HG02870 (cell line): Measurements from ENCODE around the gene NCBP3.
"Not testable (repeated sequence)": the region's sequence is repeated elsewhere in the genome, so short reads cannot be mapped to it uniquely, and the experiment has no call there.

ENCODE experiments used
- ATAC-seq: cut with Tn5 transposase; IDR thresholded peaks from one replicate; pipeline ENCODE4 v1.9.1; 2021; ENCODE audit warnings: mild to moderate bottlenecking, moderate library complexity; ENCODE audit not compliant: unreplicated experiment

Gene NCBP3

DNA sequence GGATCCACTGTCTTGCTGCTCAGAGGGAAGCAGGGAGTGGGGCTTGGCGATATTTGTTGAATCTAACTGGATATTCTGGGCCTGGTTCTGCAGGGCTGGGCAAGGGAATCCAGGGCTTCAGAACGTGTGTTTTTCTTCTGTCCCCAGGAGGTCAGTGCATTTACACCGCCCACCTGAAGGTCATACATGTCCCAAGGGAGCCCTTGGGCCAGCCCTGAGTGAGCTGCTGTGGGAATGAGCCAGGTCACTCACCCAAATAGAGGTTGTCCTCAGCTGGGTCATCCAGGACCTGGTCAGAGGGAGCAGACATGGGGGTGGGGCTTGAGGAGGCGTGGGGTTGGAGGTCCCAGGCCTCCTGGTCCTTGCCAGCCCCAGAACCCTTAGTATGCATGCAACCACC, 36.2 kb upstream of the NCBP3 start:
- ATAC-seq = no peak

DNA sequence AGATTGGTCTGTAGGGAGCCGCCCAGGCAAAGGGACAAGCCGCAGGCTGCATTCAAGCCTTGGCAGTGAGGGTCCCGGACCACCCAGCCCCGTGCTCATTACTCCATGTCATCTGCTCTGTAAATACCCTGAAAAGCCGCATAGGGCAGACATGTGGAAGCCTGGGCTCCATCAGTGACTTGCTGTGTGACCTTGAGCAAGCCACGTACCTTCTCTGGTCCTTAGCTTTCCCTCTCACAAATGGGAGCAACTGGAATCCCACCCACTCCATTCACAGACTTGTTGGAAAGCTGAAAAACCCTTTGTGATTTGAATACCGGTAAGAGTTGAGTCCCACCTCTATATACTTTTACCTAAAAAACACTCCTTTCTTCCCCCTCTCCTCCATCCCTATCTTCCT, 34.9 kb upstream of the NCBP3 start:
- no peak for ATAC-seq

DNA sequence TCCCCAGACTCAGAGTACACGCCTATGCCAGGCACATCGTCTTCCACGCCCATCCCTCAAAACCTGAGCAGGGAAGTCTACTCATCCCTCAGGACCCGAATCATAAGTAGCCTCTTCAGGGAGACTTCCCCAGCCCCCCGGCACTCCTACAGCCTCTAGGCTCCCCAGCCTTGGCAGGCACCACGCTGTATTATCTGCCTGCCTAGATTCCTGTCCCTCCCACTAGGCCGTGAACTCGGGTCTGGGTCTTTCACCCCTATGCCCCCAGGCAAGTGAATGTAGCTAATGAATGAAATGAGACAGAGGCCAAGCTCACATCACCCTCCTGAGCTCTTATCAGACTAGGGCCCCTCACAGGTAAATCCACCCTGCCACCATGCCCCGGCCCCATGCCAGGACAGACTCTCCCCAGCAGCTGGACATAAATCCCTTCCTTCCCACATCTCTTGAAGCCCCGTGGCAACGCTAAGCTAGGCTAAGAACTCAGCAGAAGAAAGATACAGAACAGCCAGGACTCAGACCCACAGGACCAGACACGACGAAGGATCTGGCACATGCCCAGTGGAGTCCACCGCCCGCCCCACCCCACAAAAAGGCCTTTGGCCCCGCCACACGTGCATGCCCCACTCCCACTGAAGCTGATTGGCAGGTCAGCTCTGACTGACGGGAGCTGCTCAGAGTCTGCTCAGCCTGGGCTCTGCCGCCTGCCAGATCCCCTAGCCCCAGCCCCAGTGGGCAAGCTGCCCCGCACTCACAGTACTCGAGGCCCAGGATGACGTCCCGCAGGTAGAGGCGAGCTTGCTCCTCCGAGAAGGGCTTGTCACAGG, 33.8 kb upstream of the NCBP3 start:
- ATAC-seq = no peak

DNA sequence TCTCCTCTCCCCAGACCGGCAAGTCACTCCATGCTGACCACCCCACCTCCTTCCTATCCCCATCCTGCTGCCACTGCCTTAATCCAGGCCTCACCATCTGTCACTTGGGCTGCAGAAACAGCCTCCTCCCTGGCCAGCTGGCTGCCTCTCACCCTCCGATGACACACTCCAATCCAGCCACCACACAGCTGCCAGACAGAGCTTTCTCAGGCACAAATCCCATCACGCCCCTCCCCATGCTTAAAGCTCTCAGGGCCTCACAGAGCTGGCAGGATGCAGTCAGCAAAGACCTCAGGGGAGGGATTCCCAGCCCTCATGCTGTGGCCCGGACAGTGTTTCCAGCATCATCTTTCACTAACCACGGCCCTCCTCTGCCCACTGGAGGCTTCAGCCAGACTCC, 33.1 kb upstream of the NCBP3 start:
- no peak for ATAC-seq

DNA sequence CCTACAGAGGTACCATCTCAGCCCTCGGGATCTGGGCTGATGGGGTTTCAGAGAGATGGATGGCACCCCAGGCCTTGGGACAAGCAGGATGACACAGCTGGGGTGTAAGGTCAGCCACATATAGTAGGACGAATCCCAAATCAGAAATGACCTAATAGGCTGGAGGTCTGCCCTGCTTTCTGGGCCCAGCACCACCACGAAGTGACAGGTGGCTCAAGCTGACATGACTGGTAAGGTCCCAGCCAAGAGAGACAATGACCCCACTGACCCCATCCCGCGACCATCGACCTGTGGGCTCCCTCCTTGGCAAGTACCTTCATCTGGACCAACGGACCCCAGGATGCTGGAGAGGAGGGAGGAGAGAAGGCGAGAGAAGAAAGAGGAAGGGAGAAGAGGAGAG, 31.2 kb upstream of the NCBP3 start:
- no peak for ATAC-seq

DNA sequence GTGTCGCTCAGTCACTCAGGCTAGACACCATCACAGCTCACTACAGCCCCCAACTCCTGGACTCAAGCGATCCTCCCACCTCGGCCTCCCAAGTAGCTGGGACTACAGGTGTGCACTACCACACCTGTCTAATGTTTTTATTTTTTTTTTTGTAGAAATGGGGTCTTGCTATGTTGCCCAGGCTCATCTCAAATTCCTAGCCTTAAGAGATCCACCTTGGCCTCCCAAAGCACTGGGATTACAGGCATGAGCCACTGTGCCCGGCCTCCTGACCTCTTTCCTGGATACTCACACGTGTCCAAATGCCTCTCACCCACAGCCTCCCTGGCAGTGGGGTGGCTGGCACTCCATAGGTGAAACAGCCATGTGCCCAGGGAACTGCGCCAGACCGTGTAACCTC, 29.3 kb upstream of the NCBP3 start:
- no peak for ATAC-seq

DNA sequence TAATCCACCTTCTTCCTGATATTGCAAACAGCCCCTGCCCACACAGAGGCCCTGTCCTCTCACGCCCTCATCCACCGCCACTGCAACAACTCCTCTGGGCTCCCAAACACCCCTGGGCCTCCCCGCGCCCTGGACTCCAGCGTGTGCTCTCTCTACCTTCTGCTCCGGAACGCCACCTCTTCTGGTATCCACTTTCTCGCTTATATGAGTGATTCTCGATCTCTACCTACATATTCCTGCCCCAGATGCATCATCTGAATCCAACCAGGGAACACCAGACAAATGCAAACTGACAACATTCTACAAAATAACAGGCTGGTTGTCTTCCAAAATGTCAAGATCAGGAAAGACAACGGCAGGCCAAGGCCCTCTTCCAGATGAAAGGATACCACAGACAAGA, 27.8 kb upstream of the NCBP3 start:
- no peak for ATAC-seq

DNA sequence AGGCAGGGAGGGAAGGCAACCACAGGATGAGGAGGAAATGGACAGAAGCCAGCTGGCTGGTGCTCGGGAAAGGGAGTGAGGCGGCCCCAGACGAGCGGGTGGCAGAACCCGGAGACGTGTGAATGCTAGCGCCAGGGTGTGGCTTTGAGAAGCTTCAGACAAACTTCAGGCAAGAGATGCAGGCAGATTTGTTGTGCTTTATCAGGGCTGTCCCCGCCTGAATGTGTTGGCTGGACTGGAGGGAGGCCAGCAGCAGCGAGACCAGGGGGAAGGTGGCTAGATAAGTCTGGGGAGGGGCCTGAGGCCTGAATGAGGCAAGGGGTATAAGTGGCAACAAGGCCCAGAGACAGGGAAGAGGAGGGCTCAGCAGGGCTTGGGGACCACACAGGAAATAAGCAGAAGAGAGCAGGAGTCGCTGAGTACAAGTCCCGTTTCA, 24.8 kb upstream of the NCBP3 start:
- ATAC-seq = no peak

DNA sequence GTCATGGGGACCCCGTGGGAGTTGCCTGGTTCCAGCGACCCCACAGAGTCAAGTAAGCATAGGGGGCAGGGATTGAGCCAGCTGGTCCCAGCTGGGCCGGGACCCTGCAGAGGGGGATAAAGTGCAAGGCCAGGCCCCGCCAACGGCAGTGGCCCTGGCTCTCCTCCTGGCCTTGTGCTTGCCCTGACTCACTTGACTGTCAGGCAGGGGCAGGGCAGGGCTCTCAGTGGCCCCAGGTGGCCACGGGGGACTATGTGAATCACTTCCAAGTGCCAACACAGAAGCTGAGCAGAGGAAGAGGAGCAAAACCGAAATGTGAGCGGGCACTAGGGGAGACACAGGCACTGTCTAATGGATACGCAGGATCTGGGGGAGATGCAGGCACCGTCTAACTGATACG, 21.6 kb upstream of the NCBP3 start:
- no peak for ATAC-seq

DNA sequence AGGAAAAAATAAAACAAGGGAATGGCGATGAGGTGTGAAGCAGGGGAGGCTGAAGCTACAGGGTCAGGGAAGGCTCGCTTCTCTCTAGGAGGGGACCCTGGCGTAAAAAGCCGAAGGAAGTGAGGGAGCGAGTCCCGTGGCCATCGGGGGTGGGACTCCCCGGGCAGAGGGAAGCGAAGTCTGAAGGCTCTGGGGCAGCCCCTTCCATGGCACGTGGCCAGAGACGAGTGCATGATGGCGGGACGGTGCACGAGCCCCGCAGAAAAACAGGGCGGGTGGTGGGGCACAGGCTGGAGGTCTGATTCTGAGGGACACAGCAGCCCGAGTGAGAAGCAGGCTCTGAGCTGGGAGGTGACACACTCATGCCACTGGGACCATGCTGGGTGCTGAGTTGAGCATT, 21.1 kb upstream of the NCBP3 start:
- ATAC-seq = no peak

DNA sequence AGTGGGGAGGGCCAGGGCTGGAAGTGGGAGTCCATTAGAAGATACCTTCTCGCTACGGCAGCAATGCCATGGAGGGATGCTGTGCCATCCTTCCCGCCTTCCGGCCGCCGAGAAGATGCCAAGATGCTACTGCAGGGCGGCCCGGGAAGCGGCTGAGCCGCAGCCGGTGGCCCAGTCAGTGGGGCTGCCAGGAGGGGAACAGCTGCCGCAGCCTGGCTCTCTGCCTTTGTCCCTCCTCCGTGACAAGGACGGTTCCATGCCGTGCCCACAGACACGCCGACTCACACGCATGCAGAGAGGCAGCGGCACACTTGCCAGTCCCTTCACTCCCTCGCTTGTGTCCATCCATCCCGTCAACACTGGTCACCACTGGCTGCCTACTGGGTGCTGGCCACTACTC, 20.2 kb upstream of the NCBP3 start:
- ATAC-seq = no peak

DNA sequence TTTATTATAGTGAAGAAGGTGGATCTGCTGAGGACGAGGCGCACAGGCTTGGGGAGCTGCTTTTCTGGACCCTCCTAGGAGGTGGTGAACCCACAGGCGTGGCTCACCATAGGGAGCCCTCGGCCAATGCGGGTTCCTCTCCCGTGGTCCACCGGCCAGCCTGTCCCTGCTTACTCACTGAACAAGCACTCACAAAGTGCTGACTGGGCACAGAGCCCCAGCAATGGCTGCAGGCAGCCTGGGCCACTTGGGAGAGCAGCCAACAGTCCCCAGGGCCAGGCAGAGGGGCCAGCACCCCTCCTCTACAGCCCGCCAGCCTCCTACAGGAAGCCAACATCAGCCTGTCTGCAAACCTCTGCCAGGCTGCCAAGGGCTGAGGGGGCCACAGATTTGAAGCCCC, 19.1 kb upstream of the NCBP3 start:
- ATAC-seq = no peak

DNA sequence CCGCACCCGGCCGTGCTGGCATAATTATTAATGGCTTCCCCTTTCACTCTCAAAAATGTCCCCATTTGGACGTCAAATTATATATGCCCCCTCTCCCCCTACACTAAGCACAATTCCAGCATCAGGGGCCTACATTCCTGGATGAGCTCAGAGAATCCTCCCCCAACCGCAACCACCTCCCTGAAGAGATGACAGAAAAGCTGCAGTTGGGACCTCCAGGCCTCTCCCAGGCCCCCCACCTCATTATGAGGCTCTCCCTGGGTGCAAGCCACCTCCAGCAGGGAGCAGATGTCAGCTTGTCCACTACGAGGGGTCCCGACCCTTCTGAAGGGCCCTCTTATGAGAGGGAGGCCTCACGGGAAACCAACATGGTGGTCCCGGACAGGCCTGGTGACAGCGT, 18.5 kb upstream of the NCBP3 start:
- no peak for ATAC-seq

DNA sequence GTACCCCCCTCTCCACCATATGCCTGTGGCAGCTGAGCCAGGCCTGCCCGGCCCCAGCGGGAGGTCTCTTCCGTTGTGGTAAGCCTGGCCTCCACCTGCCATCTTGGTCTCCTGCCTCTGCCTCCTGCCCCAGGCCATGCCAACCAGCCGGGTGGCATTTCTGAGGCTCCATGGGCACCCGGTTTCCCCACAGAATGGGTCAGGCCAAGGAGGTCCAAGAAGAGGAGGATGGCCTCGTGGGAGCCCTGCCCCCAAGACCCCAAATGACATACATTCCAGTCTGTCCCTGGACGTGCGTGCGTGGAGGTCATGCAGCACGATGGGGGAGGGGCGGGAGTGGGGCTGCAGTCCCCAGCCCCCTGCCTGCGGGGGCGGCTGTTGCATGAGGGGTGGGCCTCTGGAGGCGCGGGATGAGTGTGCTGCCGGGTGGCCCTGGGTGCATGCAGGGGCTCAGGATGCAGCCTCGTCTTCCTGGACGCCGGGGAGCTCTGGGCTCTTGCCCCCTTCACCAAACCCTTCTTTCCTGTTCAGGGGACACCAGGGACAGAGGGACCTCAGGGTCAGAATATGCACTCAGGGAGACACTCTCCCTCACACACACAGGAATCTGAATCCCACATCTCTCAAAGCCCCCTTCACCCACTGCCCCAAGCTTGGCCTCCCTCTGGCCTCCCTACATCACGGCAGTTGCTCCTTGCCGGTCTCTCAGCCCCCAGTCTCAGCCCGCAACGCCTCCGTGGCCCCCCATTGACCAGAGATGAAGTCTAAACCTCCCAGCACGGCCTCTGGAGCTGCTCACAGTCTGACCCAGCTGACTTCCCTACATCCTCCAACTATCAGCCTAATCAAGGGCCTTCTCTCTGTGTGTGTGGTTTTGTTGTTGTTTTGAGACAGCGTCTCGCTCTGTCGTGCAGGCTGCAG, 16.0 kb upstream of the NCBP3 start:
- ATAC-seq = no peak

DNA sequence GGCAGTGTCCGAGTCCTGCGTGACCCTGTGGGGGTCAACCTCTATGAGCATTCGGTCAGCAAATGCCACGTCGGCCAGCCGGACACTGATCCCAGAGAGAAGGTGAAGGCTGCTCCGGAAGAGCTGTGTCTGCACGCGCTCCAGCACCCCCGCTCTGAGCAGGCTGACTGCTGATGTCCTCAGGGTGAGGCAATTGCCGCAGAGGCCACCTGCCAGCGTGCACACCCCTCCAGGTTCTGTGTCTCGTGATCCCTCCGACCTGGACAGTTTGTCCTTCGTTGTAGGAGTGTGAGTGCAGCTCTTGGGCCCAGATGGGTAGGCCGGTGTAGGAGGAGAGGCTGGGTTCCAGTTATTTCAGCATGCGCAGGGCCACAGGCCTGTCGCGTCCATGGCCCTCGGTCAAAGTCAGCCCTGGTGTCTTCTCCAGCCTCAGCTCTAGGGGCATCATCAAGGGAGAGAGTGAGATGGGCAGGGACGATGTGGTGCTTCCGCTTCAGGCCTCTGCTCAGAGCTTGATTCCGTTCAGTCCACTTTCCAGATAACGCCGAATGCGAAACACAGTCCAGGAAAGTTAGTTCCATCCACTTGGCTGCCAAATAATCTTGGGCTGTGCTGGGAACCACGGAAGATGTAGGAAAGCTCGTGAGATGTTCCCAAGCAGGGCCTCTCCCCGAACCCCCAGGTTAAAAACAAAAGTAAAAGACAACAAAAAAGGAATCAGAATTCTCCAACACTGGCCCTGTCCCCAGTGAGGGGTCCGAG, 15.1 kb upstream of the NCBP3 start:
- no peak for ATAC-seq

DNA sequence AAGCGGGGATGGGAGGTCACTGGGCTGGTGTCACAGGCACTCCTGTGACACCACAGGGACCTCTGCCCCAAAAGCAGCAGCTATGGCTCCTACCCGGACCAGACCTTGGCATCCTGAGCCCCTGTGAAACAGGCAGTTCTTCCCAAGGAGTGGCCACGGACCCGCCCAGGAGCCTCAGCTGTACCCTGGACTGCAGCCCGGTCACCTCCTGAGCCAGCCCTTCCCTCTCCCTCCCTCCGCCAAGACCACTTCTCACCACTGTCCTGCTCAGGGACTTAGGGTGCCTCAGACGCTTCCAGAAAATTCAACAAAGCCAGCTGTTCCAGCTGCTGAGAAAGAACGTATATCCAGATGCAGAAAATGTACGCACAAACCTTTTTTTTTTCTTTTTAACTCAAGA, 13.9 kb upstream of the NCBP3 start:
- ATAC-seq = no peak

DNA sequence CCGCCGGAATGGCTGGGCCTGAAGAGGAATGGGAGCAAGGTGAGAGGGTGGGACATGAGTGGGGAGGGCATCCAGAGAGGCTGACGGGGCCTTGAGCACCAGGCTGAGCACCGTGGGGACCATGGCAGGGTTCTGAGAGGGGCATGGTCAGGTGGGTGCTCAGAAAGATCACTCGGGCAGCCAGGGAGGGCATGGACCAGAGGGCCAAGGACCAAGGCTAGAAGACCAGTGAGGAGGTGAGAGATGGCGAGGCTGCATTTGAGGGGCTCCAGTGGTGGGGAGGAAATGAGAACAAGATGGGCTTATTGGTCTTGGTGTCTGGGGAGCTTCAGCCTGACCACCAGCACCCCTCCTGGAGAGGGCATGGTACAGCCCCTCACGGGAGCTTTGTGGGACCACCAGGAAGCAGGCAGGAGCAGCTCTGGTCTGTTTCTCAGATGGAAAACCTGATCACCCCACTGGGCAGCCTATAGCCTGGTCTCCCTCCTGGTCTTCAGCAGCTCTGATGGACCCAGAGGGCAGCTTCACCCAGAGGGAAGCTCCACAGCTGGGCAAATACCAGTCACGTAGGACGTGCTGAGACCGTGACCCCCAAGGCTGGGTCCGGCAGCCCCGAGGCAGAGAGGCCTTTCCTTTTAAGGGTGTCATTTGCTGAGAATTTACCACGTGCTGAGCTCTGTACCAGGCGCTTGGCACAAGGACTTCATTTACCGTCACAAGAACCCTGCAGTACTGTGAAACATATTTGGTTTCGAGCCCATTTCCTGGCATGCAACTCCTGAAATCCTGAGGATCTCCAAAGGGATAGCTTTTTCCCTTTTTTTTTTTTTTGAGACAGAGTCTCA, 11.4 kb upstream of the NCBP3 start:
- no peak for ATAC-seq

DNA sequence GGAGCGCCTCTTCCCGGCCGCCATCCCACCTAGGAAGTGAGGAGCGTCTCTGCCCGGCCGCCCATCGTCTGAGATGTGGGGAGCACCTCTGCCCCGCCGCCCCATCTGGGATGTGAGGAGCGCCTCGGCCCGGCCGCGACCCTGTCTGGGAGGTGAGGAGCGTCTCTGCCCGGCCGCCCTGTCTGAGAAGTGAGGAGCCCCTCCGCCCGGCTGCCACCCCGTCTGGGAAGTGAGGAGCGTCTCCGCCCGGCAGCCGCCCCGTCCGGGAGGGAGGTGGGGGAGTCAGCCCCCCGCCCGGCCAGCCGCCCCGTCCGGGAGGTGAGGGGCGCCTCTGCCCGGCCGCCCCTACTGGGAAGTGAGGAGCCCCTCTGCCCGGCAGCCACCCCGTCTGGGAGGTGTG, 8.2 kb upstream of the NCBP3 start:
- ATAC-seq = not testable (repeated sequence)

DNA sequence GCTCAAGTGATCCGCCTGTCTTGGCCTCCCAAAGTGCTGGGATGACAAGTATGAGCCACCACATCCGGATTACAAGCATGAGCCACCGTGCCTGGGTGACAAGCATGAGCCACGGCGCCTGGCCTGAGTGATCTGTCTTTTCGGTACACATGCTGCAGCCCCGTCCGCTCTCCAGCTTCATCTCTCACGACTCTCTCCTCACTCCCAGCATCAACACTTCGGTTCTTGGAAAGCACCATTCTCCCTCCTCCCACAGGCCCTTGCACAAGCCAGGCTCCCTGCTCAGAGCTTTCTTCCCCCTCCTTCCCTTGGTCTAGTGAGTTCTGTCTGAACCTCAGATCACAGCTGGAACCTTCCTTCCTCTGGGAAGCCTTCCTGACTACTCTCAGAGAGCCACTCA, 6.5 kb upstream of the NCBP3 start:
- no peak for ATAC-seq

DNA sequence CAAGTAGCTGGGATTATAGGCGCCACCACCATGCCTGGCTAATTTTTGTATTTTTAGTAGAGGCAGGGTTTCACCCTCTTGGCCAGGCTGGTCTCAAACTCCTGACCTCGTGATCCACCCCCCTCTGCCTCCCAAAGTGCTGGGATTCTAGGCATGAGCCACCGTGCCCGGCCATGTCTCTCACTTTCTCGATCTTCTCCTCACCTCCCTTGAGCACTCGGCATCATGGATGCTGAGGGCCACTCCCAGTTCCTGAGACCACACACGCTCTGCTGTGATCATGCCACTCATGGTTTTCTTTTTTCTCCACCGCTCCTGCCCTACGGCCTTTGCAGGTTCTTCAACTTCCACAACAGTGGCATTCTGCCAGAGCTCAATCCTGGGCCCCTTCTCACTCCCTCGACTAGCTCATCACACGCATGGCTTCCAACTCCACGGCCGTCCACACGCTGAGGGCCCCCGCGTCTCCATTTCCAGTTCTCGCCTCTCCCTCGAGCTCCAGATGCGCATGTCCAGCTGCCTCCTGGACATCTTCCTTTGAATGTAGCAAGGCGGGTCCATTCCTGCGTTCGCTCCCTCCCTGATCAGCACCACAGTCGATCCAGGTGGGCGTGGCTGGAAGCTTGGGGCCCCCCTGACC, 5.5 kb upstream of the NCBP3 start:
- ATAC-seq = no peak
